Measurements from ENCODE around the gene GPR151. TPM values are rescaled to one million over a fixed set of nuclear protein-coding genes. Genes with fewer than 3 reads are reported as not detected.

Gene GPR151
- total RNA-seq, 1 experiment from 2014 or later, result not detected

- ATAC-seq (no peak), DNase-seq (ENCODE audit: low read depth, low spot score) (no peak)
- H3K4me3 ChIP-seq (ENCODE audit: low read depth in 2 of 2, low read length in 2 of 2), result no peak overlapping the region
- no peaks in the 10 kb centered on the region for H3K36me3 ChIP-seq (ENCODE audit: control insufficient read depth, insufficient read depth, low read length)
- H3K4me1 ChIP-seq (ENCODE audit: control insufficient read depth, insufficient read depth, low read length), result no peaks in the 10 kb centered on the region
- H3K27me3 ChIP-seq (ENCODE audit: control insufficient read depth, insufficient read depth, low read length), result peaks cover 17% of the 10 kb centered on the region
- H3K9me3 ChIP-seq (ENCODE audit: control insufficient read depth, insufficient read depth, low read depth, low read length), result no peaks in the 10 kb centered on the region
- H3K27ac ChIP-seq (ENCODE audit: low read length), result no peak overlapping the region
- POLR2A ChIA-PET, result no interaction called here
- BruUV-seq (replicated peaks), result no TSS peak
- in situ Hi-C loops (cut with HindIII; ENCODE audit: low pct_unique_long_range_greater_than_20kb, low sequenced_read_pairs) (no loop called here), intact Hi-C loops (cut with micrococcal nuclease; ENCODE audit: unreplicated experiment) (no loop called here)
- CTCF ChIA-PET, result interaction anchor here (0.6 kb wide), 1 partner anchor 233 kb away, joined by 4 read pairs; no protein-coding TSS in a partner anchor
- no peak for TF ChIP-seq POLR2AphosphoS5 (IDR thresholded peaks at IDR 0.05; ENCODE audit: low read depth, low read length)
- no peak for TF ChIP-seq TCF7L2 (IDR thresholded peaks at IDR 0.05; ENCODE audit: low read depth, low read length)
- no peak for TF ChIP-seq CTCF (IDR thresholded peaks at IDR 0.05)
- no peak for TF ChIP-seq SIN3A (IDR thresholded peaks at IDR 0.05; ENCODE audit: borderline replicate concordance, insufficient read depth, low read depth, low read length)
- TF ChIP-seq, protein P1, sequence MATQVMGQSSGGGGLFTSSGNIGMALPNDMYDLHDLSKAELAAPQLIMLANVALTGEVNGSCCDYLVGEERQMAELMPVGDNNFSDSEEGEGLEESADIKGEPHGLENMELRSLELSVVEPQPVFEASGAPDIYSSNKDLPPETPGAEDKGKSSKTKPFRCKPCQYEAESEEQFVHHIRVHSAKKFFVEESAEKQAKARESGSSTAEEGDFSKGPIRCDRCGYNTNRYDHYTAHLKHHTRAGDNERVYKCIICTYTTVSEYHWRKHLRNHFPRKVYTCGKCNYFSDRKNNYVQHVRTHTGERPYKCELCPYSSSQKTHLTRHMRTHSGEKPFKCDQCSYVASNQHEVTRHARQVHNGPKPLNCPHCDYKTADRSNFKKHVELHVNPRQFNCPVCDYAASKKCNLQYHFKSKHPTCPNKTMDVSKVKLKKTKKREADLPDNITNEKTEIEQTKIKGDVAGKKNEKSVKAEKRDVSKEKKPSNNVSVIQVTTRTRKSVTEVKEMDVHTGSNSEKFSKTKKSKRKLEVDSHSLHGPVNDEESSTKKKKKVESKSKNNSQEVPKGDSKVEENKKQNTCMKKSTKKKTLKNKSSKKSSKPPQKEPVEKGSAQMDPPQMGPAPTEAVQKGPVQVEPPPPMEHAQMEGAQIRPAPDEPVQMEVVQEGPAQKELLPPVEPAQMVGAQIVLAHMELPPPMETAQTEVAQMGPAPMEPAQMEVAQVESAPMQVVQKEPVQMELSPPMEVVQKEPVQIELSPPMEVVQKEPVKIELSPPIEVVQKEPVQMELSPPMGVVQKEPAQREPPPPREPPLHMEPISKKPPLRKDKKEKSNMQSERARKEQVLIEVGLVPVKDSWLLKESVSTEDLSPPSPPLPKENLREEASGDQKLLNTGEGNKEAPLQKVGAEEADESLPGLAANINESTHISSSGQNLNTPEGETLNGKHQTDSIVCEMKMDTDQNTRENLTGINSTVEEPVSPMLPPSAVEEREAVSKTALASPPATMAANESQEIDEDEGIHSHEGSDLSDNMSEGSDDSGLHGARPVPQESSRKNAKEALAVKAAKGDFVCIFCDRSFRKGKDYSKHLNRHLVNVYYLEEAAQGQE (IDR thresholded peaks at IDR 0.05; ENCODE audit: insufficient read depth in 1 of 2, low read depth in 2 of 2, low read length in 1 of 2), result no peak
Observed at GRCh38 chr5:146523698-146524097, 7.7 kb upstream of the GPR151 start.

GRCh38 chr5:146521403-146522106 lies 5.6 kb upstream of the GPR151 start:
- Histone ChIP-seq H3K4me1 (ENCODE audit: control insufficient read depth, insufficient read depth, low read length) (no peaks in the 10 kb centered on the region), H3K27ac (ENCODE audit: low read length) (no peak overlapping the region), H3K36me3 (ENCODE audit: control insufficient read depth, insufficient read depth, low read length) (no peaks in the 10 kb centered on the region), H3K27me3 (ENCODE audit: control insufficient read depth, insufficient read depth, low read length) (peaks cover 8% of the 10 kb centered on the region), H3K9me3 (ENCODE audit: control insufficient read depth, insufficient read depth, low read depth, low read length) (no peaks in the 10 kb centered on the region), H3K4me3 (ENCODE audit: low read depth in 2 of 2, low read length in 2 of 2) (no peak overlapping the region)
- intact Hi-C loops (cut with micrococcal nuclease; ENCODE audit: unreplicated experiment), result no loop called here
- POLR2A ChIA-PET, result no interaction called here
- TF ChIP-seq POLR2AphosphoS5 (IDR thresholded peaks at IDR 0.05; ENCODE audit: low read depth, low read length) (no peak), TCF7L2 (IDR thresholded peaks at IDR 0.05; ENCODE audit: low read depth, low read length) (no peak), SIN3A (IDR thresholded peaks at IDR 0.05; ENCODE audit: borderline replicate concordance, insufficient read depth, low read depth, low read length) (no peak), CTCF (IDR thresholded peaks at IDR 0.05) (no peak)
- TF ChIP-seq, protein P1 (IDR thresholded peaks at IDR 0.05; ENCODE audit: insufficient read depth in 1 of 2, low read depth in 2 of 2, low read length in 1 of 2), result no peak
- in situ Hi-C loops (cut with HindIII; ENCODE audit: low pct_unique_long_range_greater_than_20kb, low sequenced_read_pairs), result no loop called here
- peak; percentile 52 for ATAC-seq
- BruUV-seq (replicated peaks), result no TSS peak
- DNase-seq (ENCODE audit: low read depth, low spot score), result no peak
- CTCF ChIA-PET, result interaction anchor here (0.7 kb wide), 1 partner anchor 17 kb away, joined by 5 read pairs; no protein-coding TSS in a partner anchor
